H1 (cell line): ENCODE measurements around the gene ENPP7. TPM values are rescaled to one million over a fixed set of nuclear protein-coding genes. Genes with fewer than 3 reads are reported as not detected.

Source experiments
- JUN ChIP-seq: IDR thresholded peaks from 2 replicates; pipeline ENCODE4 v1.6.1; 2011; ENCODE audit warnings: low read depth, mild to moderate bottlenecking, improper control_type of control experiment, low read length
- SIX5 ChIP-seq: IDR thresholded peaks from 2 replicates; pipeline ENCODE4 v1.6.1; 2011; ENCODE audit warnings: mild to moderate bottlenecking, low read depth, low read length
- polyA plus RNA-seq, 7 experiments: library from polyadenylated mRNA; depleted of rRNA in 3 of 7; stranded (reverse) in 5 of 7; unstranded in 2 of 7; fragments of >200 nt in 5 of 7; fragments of 200-250 nt in 2 of 7; gene quantifications; 1 replicate in 5 of 7; 2 replicates in 1 of 7; 4 replicates in 1 of 7; pipeline versions ENCODE4 v1.2.1 to v1.2.3, GENCODE V29; 2011 to 2013; ENCODE audit warnings: missing spikeins in 2 of 7, mixed read lengths in 2 of 7
- total RNA-seq: library from RNA; stranded (reverse); fragmentation: NEBNext Ultra II Directional; extraction: Animal tissue kit (Norgen Biotek cat#: 25700); gene quantifications from 2 replicates; pipeline ENCODE4 v1.2.1, GENCODE V29; 2021
- TF ChIP-seq, protein P1 (sequence below): IDR thresholded peaks from 2 replicates; pipeline ENCODE4 v1.6.1; 2012; ENCODE audit warnings: low read length, inconsistent platforms
- TF ChIP-seq, protein P2 (sequence below): IDR thresholded peaks from 2 replicates; pipeline ENCODE4 v1.6.1; 2011; ENCODE audit warnings: low read length, improper control_type of control experiment

Gene ENPP7
- total and polyA plus RNA-seq, 2 of the 8 experiments (the other 6 are each of a cell fraction or from before 2014, with no cell fraction given), result not detected

DNA sequence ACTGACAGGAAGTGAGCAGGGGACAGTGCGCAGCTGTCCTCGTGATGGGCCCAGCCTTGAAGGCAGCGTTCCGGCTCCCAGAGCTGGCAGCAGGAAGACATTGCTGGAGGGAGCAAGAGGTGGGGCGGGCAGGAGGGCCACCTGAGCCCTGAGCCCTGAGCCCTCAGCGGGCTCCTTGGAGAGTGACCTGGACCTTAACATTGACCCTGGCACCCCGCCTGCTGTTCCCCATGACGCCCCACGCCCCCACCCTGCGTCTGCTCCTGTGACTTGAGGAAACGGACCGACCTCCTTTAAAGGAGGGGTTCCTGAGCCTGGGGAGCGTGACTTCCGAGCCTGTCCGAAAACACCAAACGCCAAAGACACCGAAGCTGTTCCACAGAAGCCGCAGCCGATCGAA lies 25.1 kb upstream of the ENPP7 start (continued):
- TF ChIP-seq, protein P1, sequence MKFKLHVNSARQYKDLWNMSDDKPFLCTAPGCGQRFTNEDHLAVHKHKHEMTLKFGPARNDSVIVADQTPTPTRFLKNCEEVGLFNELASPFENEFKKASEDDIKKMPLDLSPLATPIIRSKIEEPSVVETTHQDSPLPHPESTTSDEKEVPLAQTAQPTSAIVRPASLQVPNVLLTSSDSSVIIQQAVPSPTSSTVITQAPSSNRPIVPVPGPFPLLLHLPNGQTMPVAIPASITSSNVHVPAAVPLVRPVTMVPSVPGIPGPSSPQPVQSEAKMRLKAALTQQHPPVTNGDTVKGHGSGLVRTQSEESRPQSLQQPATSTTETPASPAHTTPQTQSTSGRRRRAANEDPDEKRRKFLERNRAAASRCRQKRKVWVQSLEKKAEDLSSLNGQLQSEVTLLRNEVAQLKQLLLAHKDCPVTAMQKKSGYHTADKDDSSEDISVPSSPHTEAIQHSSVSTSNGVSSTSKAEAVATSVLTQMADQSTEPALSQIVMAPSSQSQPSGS, result no peak
- no peak for TF ChIP-seq JUN
- no peak for TF ChIP-seq SIX5
- TF ChIP-seq, protein P2, sequence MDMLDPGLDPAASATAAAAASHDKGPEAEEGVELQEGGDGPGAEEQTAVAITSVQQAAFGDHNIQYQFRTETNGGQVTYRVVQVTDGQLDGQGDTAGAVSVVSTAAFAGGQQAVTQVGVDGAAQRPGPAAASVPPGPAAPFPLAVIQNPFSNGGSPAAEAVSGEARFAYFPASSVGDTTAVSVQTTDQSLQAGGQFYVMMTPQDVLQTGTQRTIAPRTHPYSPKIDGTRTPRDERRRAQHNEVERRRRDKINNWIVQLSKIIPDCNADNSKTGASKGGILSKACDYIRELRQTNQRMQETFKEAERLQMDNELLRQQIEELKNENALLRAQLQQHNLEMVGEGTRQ, result no peak
